HK-2 (cell line): ENCODE results near the gene MYMK.
"Not testable (repeated sequence)": the region's sequence is repeated elsewhere in the genome, so short reads cannot be mapped to it uniquely, and the experiment has no call there.

Experiments
- DNase-seq: peaks from one replicate; pipeline ENCODE4 v3.0.0-alpha.2; 2018; ENCODE audit not compliant: unreplicated experiment

MYMK gene, protein sequence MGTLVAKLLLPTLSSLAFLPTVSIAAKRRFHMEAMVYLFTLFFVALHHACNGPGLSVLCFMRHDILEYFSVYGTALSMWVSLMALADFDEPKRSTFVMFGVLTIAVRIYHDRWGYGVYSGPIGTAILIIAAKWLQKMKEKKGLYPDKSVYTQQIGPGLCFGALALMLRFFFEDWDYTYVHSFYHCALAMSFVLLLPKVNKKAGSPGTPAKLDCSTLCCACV

DNA sequence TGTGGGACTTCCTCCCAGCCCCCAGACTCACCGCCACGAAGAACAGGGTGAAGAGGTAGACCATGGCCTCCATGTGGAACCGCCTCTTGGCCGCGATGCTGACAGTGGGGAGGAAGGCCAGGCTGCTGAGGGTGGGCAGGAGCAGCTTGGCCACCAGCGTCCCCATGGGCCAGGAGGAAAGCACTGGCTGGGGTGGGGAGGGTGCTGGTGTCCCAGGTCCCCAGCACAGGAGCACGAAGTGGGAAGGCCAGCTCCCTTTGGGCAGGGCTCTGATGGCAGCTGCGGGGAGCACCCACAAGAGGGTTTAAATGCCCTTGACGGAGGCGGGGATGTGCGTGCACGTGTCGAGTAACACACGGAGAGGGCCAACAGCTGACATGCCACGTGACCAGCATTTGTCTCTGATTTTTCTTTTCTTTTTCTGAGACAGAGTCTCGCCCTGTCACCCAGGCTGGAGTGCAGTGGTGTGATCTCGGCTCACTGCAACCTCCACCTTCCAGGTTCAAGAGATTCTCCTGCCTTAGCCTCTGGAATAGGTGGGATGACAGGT is at the start of gene MYMK:
Gene MYMK, minus strand, starts transcription at position 281 of the 550 bp plus-strand sequence. Its CDS starts 115 bp downstream, at position 166.
- no peak for DNase-seq

DNA sequence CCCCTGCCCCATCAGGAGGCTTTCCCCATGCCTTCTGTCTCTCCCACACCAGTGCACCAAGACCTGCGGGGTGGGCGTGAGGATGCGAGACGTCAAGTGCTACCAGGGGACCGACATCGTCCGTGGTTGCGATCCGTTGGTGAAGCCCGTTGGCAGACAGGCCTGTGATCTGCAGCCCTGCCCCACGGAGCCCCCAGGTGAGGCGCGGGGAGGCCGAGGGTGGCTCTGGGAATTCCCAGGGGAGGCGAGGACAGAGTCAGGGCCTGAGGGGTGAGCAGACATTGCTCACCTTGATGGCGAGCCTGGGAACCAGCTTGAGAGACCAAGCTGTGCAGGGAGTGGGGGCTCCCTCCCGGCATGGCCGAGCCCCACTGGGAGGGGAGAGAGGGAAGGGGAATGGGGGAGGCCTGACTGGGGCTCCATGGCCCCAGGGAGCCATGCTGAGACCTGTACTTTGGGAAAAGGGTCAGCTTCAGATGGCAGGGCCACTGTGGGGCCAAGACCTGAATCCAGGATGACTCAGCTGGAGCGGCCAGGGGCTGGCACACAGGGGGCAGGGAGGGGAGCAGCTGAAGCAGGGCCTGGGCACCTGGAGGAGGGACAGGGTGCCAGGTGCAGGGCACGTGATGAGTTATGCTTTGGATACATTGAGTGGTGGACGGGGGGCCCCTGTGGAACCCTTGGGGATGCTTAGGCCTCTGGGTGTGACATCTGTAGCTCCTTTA is 49.2 kb upstream of the MYMK start:
- DNase-seq = no peak

DNA sequence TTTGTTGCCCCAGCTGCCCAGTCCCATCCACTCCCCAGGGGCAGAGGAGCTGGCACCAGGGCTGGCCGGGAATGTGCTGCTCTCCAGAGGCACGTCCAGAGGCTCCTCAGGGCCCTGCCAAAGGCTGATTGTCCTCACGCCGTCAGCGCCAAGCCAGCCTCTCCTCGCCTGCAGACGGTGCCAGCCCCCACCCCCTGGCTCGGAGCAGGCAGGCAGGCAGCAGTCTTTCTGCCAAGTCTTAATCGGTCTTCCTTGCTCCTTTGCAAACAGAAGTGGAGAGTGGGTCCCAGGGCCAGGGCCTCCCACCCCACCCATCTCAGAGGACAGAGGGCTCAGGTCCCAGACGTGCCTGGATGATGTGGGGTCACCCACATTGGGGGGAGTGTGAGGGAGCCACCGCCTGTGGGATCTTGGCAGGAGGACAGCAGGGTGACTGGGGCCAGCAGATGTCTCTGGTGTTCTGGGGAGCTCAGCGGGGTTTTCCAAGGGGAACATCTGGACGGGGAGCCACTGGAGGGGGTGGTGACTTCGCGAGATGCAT is 48.1 kb upstream of the MYMK start:
- DNase-seq = no peak

DNA sequence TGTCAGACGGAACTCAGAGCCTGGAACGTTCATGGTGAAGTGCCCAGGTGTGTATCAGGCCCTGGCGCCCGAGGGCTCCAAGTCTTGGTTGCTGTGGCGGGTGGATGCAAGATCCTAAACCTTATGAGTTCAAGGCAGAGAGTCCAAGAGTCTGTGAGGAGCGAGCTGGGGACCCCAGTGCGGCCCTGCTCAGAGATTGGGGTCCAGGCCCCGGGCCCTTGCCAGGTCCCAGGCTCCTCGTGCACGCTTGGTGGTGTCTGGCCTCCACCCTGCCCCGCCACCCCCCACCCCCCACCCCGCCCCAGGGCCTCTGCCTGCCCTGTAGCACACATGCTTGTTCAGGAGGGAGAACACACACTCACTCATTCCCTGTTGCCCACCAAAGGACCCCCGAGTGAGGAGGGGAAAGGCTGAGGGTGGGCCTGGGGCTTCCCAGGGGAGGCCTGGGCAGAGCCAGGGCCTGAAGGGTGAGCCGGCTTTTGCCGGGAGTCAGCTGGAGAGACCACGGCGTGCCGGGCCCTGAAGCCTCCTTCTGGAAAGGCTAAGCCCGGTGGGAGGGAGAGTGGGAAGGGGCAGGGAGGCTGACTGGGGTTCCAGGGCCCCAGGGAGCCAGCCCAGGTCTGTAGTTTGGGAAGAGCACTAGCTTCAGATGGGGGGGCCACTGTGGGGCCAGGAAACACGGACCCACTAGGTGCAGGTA is 47.3 kb upstream of the MYMK start:
- no peak for DNase-seq

DNA sequence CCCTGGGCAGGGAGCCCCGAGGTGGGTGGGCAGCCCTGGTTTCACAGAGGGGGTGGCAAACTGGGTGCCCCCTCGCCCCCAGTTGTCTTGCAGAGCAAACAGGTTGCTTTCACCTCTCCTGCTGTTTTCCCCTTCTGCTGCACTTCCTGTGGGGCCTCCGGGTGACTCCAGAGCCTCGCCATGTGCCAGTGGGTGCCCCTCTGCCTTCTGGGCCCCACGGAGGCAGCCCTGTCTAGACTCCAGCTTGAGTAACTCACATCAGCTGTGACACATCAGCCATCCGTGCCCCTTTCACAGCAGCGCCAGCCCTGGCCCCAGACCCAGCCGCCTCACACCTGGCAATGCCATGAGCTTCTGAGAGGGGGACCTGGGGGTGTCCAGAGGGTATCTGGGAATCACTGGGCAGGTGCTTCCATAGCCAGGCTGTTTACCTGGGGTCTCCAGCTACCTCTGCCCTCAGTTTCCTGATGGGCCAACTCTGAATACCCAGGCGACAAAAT is 46.7 kb upstream of the MYMK start:
- DNase-seq = no peak

DNA sequence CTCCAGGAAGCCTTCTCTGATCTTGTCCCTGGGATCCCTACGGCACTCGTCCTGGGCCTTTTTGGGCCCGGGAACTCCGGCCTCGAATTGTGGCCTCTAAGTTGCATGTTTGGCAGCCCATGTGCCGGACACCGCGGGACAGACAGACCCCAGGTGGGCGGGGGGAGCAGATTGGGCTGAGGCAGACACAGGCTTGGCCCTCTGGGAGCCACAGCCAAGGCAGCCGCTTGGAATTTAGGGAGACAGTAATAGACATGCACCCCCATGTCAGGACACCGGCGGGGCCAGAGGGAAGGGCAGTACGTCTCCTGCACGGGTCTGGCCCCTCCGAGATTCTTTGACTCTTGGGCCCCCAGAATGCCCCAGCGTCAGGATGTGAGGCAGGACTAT is 45.9 kb upstream of the MYMK start:
- DNase-seq = no peak

DNA sequence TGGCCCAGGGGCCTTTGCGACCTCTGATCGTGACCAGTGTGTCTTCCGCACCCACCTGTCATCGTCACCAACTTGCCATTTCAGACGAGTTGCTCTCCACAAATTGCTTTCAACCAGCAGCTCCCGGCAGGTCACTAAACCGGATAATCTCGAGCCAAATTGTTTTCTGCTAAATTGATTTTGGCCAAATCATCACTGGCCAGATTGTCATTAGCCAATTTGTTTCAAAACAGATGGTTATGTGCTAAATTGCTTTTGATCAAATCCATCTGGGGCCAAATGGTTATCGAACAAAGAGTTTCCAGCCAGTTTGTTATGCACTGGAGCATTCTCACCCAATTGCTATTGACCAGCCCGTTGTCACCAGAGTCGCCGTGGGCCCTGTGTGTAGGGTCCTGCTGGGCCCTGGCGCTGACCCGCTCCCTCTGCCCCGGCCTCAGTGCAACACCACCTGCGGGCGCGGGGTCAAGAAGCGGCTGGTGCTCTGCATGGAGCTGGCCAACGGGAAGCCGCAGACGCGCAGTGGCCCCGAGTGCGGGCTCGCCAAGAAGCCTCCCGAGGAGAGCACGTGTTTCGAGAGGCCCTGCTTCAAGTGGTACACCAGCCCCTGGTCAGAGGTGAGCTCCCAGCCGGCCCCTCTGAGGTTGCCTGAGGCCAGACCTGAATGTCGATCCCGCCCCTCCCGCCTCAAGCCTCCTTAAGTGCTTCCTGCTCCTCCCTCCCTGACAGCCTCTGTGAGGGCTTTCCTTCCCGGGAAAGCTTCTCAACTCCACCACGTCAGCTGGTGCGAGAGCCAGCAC is 45.3 kb upstream of the MYMK start:
- DNase-seq = no peak

DNA sequence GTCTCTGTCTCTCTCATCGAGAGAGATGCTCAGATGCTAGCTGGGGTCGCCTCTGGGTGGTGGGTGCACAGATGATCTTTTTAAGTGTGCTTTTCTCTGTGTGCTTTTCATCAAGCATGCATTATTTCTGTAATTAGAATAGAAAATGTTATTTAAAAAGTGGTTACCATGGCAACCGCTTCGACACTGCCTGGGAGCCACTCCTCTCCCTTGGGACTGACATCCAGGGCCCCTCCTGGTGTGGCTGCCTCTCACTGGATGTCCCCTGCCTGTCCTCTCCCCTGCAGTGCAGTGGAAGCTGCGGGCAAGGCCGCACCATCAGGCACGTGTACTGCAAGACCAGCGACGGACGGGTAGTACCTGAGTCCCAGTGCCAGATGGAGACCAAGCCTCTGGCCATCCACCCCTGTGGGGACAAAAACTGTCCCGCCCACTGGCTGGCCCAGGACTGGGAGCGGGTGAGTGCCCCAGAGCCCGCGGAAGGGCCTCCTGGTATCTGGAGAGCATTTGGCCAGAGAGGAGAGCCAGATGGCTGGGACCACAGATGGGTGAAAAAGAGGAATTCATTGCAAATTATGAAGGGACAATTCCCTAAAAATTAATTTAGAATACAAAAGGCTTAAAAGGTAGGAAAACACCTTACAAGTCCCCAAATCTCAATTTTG is 44.5 kb upstream of the MYMK start:
- DNase-seq = no peak

DNA sequence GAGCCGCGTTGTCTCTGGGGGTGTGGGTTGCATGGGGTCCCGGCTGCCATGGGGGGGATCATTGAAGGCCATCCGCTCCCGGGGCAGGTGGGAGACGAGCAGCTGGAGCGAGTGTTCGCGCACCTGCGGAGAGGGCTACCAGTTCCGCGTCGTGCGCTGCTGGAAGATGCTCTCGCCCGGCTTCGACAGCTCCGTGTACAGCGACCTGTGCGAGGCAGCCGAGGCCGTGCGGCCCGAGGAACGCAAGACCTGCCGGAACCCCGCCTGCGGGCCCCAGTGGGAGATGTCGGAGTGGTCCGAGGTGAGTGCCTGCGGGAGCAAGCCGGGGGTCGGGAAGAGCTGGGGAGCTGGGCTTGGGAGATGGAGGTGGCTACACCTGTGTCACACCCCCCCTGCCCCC is 43.4 kb upstream of the MYMK start:
- DNase-seq = no peak

DNA sequence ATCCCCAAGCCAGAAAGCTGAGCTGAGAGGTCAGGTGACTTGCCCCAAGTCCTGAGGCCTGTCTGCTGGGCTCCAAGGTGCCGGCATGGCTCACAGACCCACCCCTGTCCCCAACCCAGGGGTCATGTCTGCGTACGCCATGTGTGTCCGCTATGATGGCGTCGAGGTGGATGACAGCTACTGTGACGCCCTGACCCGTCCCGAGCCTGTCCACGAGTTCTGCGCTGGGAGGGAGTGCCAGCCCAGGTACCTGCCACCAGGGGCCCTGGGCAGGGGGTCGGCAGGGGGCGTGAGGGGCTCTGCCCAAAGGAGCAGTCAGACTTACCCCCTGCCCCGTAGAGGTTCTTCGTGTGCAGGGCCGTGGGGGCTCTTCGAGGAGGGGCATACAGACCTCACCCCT is 42.1 kb upstream of the MYMK start:
- DNase-seq = no peak

DNA sequence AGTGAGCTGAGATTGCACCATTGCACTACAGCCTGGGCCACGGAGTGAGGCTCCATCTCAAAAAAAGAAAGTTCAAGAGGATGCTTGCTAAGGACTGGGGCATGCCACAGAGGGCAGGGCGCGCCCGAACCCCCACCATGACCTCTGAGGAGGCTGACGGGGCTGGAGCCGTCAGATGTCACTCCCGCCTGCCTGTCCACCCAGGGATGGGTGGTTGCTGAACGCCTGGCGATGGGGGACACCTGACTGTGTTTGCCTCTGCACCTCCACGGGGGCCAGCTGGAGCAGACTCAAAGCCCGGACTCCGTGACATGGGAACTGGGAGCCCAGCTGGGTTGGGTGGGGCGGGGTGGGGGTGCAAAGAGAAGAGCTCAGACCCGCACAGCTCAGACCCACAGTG is 41.6 kb upstream of the MYMK start:
- DNase-seq = no peak

DNA sequence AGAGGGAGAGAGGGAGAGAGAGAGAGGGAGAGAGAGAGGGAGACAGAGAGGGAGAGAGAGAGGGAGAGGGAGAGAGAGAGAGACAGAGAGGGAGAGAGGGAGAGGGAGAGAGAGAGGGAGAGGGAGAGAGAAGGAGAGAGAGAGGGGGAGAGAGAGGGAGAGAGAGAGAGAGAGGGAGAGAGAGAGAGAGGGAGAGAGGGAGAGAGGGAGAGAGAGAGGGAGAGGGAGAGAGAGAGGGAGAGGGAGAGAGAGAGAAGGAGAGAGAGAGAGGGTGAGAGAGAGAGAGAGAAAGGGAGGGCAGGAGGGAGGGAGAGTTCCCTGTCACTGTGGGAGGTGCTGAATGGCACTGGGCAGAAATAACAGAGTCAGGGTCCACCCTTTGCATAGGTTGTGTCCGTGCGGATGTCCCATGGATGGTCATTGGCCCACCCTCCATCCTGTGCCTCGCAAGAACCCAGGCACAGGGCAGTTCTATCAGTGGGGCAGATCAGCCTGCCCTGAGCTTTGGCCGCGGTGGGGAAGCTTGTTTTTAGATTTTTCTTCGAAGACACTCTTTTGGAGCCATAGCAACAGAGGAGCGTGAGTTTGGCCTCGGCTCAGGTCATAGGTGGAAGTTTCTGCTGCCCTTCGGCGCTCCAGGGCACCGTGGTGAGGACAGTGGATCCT is 39.8 kb upstream of the MYMK start:
- DNase-seq = no peak

DNA sequence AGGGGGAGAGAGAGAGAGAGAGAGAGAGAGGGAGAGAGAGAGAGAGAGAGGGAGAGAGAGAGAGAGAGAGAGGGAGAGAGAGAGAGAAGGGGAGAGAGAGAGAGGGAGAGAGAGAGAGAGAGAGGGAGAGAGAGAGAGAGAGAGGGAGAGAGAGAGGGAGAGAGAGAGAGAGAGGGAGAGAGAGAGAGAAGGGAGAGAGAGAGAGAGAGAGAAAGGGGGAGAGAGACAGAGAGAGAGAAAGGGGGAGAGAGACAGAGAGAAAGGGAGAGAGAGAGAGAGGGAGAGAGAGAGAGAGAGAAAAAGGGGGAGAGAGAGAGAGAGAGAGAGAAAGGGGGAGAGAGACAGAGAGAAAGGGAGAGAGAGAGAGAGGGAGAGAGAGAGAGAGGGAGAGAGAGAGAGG is 39.1 kb upstream of the MYMK start:
- not testable (repeated sequence) for DNase-seq

DNA sequence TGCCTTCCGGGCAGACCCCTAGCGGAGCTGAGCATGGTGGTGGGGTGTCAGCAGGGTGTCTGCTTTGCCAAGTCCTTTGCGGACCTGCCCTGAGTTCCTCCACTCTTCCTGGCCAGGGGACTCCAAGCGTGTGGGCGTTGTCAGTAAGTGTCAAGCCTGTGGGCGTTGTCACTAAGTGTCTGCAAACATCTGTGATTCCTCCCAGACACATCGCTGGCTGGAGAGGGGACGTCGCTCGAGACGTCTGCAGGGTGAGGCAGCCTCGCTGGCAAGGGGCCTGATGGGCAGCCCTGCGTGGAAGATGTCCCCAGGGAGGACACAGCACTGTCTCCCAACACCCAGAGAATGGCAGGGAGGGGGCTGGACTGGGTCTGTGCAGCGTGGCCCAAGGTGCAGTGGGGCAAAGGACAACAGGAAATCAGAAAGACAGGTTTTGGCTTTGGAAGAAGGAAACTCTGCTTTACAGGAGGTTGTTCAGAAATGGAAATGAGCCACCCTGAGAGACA is 38.6 kb upstream of the MYMK start:
- no peak for DNase-seq

DNA sequence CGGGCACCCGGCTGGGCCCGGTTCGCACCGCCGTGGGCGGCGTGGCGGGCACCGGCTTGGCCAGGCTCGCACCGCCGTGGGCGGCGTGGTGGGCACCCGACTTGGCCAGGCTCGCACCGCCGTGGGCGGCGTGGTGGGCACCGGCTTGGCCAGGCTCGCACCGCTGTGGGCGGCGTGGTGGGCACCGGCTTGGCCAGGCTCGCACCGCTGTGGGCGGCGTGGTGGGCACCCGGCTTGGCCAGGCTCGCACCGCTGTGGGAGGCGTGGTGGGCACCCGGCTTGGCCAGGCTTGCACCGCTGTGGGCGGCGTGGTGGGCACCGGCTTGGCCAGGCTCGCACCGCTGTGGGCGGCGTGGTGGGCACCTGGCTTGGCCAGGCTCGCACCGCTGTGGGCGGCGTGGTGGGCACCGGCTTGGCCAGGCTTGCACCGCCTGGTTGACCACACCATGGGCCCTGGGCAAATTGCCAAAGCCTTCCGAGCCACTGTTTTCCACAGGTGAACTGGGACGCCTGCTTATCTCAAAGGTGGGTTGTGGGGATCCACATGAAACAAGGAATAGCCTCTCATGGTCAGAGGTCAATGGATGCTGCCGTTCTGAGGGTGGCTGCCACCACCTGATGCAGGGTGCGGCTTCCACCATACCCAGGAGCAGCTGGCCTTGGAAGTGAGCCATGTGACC is 38.0 kb upstream of the MYMK start:
- DNase-seq = no peak

DNA sequence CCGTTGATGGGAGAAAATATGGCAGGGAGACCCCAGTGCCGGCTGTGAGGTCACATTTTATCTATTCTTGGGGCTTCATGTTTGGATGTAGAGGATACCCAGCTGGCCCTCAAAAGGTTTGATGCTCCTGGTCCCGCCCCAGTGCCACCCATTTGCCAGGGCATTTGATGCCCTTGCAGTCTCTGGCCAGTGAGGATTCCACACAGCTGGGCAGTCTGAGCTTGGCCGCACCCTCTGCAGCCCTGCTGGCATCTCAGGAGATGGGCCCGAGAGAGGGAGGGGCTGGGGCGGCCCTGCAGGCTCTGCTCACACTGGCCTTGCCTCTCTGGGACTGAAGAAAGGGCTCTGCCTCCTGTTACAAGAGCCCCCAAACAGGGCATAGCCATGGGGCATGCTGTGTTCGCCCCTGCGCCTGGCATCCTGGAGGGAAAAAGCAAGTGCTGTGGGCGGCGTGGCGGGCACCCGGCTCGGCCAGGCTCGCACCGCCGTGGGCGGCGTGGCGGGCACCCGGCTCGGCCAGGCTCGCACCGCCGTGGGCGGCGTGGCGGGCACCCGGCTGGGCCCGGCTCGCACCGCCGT is 37.3 kb upstream of the MYMK start:
- DNase-seq = no peak

DNA sequence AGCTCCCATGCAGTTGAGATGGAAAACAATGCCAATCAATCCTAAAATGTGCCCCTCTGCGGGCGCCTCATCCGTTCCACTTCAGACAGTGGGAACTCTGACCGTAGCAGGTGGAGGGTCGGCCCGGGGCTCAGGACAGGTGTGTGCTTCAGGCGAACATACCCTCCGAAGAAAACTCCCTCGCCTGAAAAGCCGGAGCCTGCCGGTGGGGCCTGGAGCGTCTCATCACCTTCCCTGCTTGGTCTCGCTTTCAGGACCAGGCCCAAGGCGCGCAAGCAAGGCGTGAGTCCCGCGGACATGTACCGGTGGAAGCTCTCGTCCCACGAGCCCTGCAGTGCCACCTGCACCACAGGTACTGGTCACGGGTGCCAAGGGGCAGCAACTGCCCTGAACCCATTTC is 36.2 kb upstream of the MYMK start:
- no peak for DNase-seq

DNA sequence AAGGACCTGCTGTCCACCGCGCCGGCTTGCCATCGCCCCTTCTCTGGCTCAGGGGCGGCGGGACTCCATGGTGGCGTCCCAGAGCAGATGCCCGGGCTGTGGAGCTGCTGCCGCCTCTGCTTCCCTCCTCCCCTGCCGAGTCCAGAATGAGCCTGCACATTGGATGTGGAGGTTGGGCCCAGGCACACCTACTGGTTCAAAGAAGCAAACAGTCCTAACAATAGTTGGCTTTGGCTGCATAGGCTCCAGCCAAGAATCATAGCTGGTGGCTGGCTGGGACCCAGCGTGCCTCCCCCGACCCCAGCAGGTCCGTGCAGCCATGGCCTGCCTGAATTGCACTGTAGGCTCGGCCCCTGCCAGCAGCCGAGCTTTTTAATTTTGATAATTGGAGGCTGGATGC is 35.6 kb upstream of the MYMK start:
- DNase-seq = no peak
